Pancreas (tissue), 10 donors: ENCODE data around the gene PREPL. TPM values are rescaled to one million over a fixed set of nuclear protein-coding genes. Genes with fewer than 3 reads are reported as not detected.
A peak's percentile ranks its signal among the peaks of the same experiment; 100 is the strongest.

Source experiments
- ATAC-seq, 4 donors: fragments of 200-7000 bp; cut with Tn5 transposase; one replicate each; pipeline versions ENCODE4 v1.8.0 to v1.9.1; 2020; ENCODE audit warnings: mild to moderate bottlenecking in 4 of 4, moderate library complexity in 4 of 4
- DNase-seq, 6 donors: peaks; one replicate each; pipeline ENCODE4 v3.0.0-alpha.2; 2020
- FAIRE-seq: peaks from 2 replicates; lab custom pipeline; 2012; peaks lifted over from hg19 to GRCh38; lab: Jason Lieb, UNC
- H3K27ac ChIP-seq, 4 donors: fragments of 200-600 bp; sonication (generic); 1 replicate in 3 of 4; 2 replicates in 1 of 4; pipeline versions ENCODE4 v1.5.0 to v1.8.0; 2020
- H3K27me3 ChIP-seq, 4 donors: fragments of 200-600 bp; one replicate each; pipeline ENCODE4 v1.8.0; 2021
- H3K36me3 ChIP-seq, 3 donors: fragments of 200-600 bp; sonication (generic) in 1 of 3; one replicate each; pipeline versions ENCODE4 v1.5.0 to v1.8.0; 2020 to 2021
- H3K4me1 ChIP-seq, 3 donors: fragments of 200-600 bp; one replicate each; pipeline ENCODE4 v1.8.0; 2021
- H3K4me3 ChIP-seq, 4 donors: fragments of 200-600 bp; sonication (generic) in 2 of 4; one replicate each; pipeline versions ENCODE4 v1.5.0 to v1.8.0; 2020 to 2021
- H3K9me3 ChIP-seq, 4 donors: fragments of 200-600 bp; one replicate each; pipeline ENCODE4 v1.8.0; 2021
- WGBS, 2 donors: extraction: QIAGEN DNeasy Blood & Tissue Kit; methylation state at CpG; one replicate each; pipeline ENCODE4 v1.1.7; 2013; 5-methylcytosine and 5-hydroxymethylcytosine counted together
- intact Hi-C, 3 donors: fragments of 100-400 bp; cut with DNase I; formaldehyde crosslinking; loops; one replicate each; pipeline versions ENCODE4 v1.11.1 to v1.14.2; 2022
- polyA plus RNA-seq, 2 donors: library from polyadenylated mRNA; stranded (reverse); fragments of 200-250 nt; gene quantifications; one replicate each; pipeline ENCODE4 v1.2.3, GENCODE V29; 2013
- total RNA-seq, 6 donors: library from RNA; stranded (reverse); fragmentation: NEBNext Ultra II Directional in 4 of 6; extraction: Animal tissue kit (Norgen Biotek cat#: 25700) in 4 of 6; gene quantifications; one replicate each; pipeline versions ENCODE4 v1.2.1 to v1.2.4, GENCODE V29; 2021 to 2023
- TF ChIP-seq, protein P1 (sequence below), 4 donors: fragments of 200-600 bp; sonication (generic) in 3 of 4; IDR thresholded peaks; one replicate each; pipeline versions ENCODE4 v1.5.0 to v1.8.0; 2021; ENCODE audit warnings: antibody characterized with exemption in 4 of 4
- donor health status: healthy with polysubstance abuse.
- donor health status: DM: no; HTN: no; CAD: no; lungs with moderate emphysema.
- donor health status: DM: no; HTN: no; CAD: no.
- donor health status: control.
- donor health status: control.
- donor health status: Bipolar disorder and iron deficiency.
- donor health status: DM: yes; HTN: yes; CAD: no.
- donor health status: DM: no; HTN: no; CAD: no.
- donor health status: DM: no; HTN: no; CAD: no.
- donor health status: DM: yes; HTN: yes; CAD: no.

The PREPL gene
- total and polyA plus RNA-seq, 8 donors, result 5.5 to 32.2 (median 18.5) TPM

- no peaks in the 10 kb centered on the region for H3K27me3 ChIP-seq
- H3K36me3 ChIP-seq, result peaks cover 0 to 33% (median 20%) of the 10 kb centered on the region in 3 donors
- 88 to 89% methylated on average over 13 of the region's 13 CpGs for WGBS, 2 donors
- H3K27ac ChIP-seq, result no peak overlapping the region
- TF ChIP-seq, protein P1, sequence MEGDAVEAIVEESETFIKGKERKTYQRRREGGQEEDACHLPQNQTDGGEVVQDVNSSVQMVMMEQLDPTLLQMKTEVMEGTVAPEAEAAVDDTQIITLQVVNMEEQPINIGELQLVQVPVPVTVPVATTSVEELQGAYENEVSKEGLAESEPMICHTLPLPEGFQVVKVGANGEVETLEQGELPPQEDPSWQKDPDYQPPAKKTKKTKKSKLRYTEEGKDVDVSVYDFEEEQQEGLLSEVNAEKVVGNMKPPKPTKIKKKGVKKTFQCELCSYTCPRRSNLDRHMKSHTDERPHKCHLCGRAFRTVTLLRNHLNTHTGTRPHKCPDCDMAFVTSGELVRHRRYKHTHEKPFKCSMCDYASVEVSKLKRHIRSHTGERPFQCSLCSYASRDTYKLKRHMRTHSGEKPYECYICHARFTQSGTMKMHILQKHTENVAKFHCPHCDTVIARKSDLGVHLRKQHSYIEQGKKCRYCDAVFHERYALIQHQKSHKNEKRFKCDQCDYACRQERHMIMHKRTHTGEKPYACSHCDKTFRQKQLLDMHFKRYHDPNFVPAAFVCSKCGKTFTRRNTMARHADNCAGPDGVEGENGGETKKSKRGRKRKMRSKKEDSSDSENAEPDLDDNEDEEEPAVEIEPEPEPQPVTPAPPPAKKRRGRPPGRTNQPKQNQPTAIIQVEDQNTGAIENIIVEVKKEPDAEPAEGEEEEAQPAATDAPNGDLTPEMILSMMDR (IDR thresholded peaks at IDR 0.05), result no peak
- H3K4me3 ChIP-seq, result no peak overlapping the region
- intact Hi-C loops, result no loop called here
- no peaks in the 10 kb centered on the region for H3K9me3 ChIP-seq
- FAIRE-seq (no peak), DNase-seq (no peak), ATAC-seq (no peak)
- peaks cover 9 to 13% (median 12%) of the 10 kb centered on the region in 3 donors for H3K4me1 ChIP-seq
Measured at GRCh38 chr2:44326548-44327264, 34.6 kb downstream of the PREPL start.

GRCh38 chr2:44325897-44326296, 35.4 kb downstream of the PREPL start:
- ATAC-seq, result no peak
- H3K9me3 ChIP-seq, result no peaks in the 10 kb centered on the region
- TF ChIP-seq, protein P1 (IDR thresholded peaks at IDR 0.05), result no peak
- H3K36me3 ChIP-seq, result peaks cover 0 to 37% (median 21%) of the 10 kb centered on the region in 3 donors
- no peak for FAIRE-seq
- intact Hi-C loops, result no loop called here
- H3K4me3 ChIP-seq, result no peak overlapping the region
- 73 to 77% methylated on average over 4 of the region's 4 CpGs for WGBS, 2 donors
- DNase-seq, result no peak
- no peak overlapping the region for H3K27ac ChIP-seq
- no peaks in the 10 kb centered on the region for H3K27me3 ChIP-seq
- H3K4me1 ChIP-seq, result peaks cover 9 to 13% (median 12%) of the 10 kb centered on the region in 3 donors

- Histone ChIP-seq H3K27me3 (no peaks in the 10 kb centered on the region), H3K4me1 (peaks cover 9 to 13% (median 12%) of the 10 kb centered on the region in 3 donors), H3K36me3 (peaks cover 0 to 45% (median 30%) of the 10 kb centered on the region in 3 donors), H3K27ac (peak overlapping the region in 3 of 4 donors; percentile 25 to 53 (median 28)), H3K9me3 (no peaks in the 10 kb centered on the region), H3K4me3 (no peak overlapping the region)
- intact Hi-C loops, result no loop called here
- TF ChIP-seq, protein P1 (IDR thresholded peaks at IDR 0.05), result no peak
- WGBS, 2 donors, result 43 to 56% methylated on average over 1 of the region's 1 CpG
- FAIRE-seq (no peak), ATAC-seq (peak; percentile 86 to 93 (median 88)), DNase-seq (no peak)
Measured at GRCh38 chr2:44324971-44325426, 36.3 kb downstream of the PREPL start.

DNA sequence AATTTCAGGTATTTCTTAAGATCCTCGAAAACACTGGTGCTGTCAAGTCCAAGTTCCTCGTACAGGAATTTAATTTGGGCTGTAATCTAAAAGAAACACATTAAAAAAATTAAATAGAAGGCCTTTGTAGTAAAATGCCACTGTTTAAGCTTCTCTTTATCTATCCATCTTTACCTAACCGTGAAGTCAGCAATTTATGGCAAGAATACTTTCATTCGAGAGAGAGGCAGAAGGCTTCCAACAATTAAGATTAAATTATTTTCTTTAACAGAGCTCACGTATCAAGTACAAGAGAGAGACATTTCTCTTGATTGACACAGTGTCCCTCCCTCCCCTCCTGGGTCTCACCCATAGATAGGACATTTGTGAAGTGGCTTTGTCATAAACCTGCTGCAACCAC, 39.9 kb downstream of the PREPL start:
- no peak for FAIRE-seq
- no peak for DNase-seq
- Histone ChIP-seq H3K27me3 (no peaks in the 10 kb centered on the region), H3K9me3 (no peaks in the 10 kb centered on the region), H3K4me1 (peaks cover 9 to 13% (median 12%) of the 10 kb centered on the region in 3 donors), H3K27ac (no peak overlapping the region), H3K4me3 (no peak overlapping the region), H3K36me3 (peaks cover 0 to 60% (median 29%) of the 10 kb centered on the region in 3 donors)
- 82 to 85% methylated on average over 5 of the region's 5 CpGs for WGBS, 2 donors
- intact Hi-C loops, result no loop called here
- no peak for ATAC-seq
- TF ChIP-seq, protein P1 (IDR thresholded peaks at IDR 0.05), result no peak

DNA sequence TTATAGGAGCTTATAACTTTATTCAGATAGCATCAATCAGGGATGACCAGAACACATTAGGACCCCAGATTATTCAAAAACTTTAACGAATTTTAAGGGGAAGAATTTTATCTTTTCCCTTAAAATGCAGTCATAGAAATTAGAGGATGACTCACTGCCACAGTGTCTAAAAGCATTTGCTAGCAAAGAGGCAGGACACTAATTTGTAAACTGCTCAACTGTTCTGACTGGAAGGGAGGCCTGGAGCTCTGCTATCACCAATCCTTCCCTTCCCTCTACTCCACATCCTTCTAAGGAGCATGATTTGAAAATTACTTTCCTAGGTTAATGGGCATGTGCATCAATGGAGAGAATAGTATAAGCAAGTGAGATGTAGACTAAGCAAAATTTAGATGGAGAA, 40.5 kb downstream of the PREPL start:
- no peak for ATAC-seq
- FAIRE-seq, result no peak
- Histone ChIP-seq H3K9me3 (no peaks in the 10 kb centered on the region), H3K4me1 (peaks cover 9 to 13% (median 12%) of the 10 kb centered on the region in 3 donors), H3K27me3 (no peaks in the 10 kb centered on the region), H3K27ac (no peak overlapping the region), H3K36me3 (peaks cover 0 to 64% (median 26%) of the 10 kb centered on the region in 3 donors), H3K4me3 (no peak overlapping the region)
- TF ChIP-seq, protein P1 (IDR thresholded peaks at IDR 0.05), result no peak
- no peak for DNase-seq
- intact Hi-C loops, result no loop called here
- 49 to 69% methylated on average over 1 of the region's 1 CpG for WGBS, 2 donors
